Measurements from ENCODE around the gene BTRC.
"Not testable (repeated sequence)": the region's sequence is repeated elsewhere in the genome, so short reads cannot be mapped to it uniquely, and the experiment has no call there.

Gene BTRC

DNA sequence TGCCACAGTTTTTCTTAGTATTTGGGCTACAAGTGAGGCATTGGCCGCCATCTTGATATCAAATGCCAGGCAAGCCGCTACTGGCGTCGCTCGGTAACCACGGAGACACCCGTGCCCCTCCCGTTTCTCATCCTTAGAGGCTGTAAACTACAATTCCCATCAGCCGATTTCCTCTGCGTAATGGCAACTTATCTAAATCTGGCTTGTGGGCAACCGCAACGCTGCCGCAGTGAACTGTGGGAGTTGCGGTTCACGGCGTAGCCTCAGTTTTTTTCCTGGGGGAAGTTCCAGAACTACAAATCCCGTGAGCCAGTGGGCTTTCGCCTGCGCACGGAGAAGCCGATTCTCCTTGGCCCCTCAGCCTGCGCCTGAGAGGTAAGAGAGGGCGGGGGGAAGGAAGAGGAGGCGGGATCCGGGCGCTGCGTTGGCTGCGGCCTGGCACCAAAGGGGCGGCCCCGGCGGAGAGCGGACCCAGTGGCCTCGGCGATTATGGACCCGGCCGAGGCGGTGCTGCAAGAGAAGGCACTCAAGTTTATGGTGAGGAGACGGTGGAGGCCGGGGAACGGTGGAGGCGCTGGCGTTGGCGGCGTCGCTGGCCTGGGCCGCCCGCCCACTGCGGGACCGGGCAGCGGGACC, at the start of gene BTRC:
Gene BTRC (plus strand): TSS at position 474 of the 636 bp plus-strand sequence. CDS start 16 bp downstream, at position 490.
- peak; percentile 96 for DNase-seq

DNA sequence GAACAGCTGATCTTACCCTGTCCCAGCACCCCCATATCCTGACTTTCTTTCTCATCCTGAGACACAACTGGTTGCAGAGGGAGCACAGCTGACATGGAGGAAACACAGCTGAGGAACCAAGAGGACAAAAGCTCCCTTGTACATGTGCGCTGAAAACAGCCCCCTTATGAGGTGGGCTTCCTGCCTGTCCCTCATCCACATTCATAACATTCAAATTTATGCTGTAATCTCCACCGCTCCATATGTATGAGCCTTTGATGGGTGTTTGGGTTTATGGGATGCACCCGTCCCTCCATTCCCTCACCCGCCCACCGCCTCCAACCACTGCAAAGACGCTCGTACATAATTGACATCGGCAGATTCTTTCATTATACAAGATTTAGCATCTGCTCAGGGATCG, 49.6 kb upstream of the BTRC start:
- no peak for DNase-seq

DNA sequence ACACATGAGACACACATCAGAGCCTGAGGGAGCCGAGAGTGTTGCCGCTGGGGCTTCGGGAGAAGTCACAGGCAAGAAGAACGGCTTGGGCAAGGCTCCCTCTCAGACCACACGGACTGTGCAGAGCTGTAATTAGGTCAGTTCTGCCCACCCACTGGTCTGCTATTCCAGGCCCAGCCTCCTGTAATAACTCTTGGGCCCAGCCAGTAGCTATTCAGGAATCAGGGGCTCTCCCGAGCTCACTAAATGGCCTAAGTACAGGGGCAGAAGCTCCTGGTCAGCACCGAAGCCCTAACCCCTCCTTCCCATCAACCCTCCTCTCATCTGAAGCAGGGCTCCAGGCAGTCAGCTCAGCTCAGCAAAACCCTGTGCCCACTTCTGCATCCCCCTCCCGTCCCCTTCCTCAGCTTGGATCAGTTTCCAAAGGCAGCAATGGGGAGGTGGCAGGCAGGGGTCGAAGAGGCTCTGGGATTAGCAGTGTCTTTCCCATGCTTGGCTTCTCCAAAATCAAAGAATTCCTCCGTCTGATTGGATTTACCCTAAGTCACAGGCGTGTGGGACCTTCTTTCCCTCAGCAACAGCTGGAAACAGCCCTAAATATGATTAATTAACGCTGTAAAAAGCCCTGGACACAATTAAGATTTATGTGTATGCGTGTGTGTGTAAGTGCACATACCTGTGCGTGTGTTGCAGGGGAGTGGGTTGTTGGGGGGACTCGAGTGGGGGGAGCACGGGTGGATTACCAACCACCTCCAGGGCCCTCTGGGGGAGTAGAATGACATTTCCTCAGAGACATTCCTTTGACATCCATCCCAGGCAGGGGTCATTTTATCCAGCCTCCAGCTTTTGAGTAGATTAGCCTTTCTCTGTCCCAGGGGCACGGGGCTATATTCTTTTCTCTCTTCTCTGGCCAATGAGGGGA, 48.4 kb upstream of the BTRC start:
- no peak for DNase-seq

DNA sequence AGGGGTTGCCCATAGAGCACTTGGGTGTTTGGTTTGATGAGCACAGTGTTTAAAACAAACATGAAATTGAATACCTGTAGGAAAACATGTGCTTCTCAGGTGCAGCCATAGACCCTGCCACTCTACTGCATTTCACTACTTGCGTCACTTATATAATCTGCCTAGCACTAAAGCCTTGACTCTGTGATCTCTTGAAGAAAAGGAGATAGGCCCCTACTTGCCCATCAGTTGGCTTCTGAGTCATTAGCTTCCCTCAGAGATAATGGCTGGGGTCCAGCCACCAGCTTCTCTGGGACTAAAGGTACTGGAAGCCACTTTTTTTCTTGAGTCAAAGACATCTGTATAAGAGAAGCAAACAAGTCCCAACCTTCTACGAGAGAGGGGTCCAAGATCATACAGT, 45.9 kb upstream of the BTRC start:
- no peak for DNase-seq

DNA sequence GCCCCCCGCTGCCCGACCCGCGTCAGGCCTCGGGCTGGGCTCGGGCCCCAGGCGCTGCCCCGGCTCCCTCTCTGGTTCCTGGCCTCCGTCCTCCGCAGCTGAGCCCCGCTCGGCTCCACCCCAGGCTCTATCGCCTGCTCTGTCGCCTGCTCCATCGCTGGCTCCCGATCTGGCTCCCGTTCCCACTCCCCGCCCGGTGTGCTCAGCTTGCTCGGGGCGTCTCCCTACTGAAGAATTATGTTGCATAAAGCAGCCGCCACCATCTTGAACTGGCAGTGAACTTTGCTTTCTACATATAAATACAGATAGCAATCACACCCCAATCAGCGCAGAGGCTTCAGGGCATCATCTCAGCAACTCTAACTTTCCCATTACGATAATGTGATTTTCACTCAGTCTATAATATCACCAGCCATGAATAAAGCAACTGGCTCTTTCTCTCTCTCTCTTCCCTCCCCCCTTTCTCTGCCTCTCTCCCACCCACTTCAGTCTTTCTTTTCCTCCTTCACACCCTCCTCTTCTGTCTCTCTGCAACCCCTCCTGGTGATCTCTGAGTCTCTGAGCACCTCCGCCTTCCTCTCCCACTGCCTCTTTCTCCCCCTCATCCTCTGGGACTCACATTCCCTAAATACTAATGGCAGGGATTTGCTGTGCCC, 43.3 kb upstream of the BTRC start:
- no peak for DNase-seq

DNA sequence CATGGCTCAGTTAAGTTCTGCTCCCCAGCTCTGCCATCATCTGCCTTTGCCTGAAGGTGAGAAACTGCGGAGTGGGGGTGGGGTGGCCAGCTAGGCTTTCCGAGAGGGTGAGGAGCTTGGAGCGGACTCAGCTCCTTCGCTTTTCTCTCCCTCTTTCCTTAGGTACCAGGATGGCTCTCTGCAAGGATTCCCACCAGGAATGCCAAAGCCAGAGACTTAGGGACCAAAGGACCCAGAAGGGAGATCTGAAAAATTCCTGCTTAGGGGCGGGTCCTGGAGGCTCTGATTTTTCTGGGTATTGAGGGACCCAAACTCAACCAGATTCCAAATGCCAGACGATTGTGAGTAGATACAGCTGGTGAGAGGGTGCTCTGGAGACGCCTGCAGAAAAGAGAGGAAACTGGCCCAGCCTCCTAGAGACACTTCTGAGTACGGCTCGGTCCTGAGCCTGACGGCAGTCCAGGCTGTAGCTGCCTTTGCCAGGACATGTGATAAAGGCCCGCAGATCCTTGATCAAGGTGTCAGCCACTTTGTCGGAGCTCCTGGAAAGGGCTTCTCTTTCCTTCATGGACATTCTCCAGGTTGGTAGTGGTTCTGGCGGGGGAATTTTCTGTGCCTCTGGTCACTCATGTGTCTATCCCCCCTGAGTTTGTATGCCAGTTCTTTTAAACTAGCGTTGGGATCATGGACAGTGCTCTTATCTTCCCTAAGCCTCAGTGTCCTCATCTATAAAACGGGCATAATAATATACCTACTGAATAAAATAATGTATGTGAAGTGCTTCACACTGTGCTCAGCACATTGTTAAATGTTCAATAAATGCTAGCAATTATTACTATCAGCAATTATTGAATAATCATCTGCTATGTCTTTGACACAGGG, 42.5 kb upstream of the BTRC start:
- DNase-seq: no peak

DNA sequence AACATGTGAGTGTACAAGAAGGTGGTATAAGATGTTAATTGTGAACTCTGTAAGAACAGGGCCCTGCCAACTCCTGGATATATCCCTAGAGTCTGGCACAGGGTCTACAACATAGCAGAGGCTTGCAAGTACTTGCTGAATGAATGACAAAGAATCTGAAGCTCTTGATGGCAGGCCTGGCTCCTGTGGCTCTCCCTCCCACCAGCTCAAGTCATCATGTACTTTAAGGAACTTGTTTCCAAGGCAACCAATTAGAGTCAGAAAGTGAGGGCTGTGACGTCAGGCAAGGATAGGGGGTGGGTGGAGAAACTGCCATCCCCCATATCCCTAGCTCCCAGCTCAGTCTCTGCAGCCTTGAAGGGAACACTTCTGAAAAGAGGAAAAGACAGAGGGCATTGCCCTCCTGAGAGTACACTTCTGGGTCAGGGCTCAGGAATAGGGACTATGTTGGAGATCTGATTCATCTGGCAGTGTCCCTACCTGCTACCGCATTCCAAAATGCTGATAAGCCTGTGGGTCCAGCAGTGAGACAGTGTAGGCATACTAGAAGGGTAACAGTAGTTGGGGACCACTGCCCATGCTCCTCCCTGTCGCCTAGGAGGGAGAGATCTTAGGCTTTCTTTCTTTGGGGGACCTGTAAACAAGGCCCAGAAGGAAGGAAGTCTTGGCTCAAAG, 34.6 kb upstream of the BTRC start:
- no peak for DNase-seq

DNA sequence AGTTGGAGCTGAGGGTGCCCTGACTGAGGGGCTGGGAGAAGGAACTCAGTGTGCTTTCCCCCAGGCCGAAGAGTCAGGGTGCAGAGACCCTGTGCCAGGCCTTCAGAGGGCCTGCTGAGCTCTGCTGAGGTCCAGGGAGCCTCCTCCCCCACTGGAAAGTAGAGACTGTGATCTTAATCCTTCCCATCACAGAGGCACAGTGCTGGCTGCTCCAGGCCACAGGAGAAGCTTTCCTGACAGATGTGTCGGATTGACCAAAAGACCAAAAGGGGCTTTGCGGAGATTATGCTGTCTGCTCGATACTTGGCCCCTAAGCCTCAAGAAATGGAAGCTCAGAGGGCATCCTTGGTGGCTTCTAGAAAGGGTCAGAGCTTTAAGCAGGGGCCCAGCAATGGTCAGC, 32.9 kb upstream of the BTRC start:
- DNase-seq: no peak

DNA sequence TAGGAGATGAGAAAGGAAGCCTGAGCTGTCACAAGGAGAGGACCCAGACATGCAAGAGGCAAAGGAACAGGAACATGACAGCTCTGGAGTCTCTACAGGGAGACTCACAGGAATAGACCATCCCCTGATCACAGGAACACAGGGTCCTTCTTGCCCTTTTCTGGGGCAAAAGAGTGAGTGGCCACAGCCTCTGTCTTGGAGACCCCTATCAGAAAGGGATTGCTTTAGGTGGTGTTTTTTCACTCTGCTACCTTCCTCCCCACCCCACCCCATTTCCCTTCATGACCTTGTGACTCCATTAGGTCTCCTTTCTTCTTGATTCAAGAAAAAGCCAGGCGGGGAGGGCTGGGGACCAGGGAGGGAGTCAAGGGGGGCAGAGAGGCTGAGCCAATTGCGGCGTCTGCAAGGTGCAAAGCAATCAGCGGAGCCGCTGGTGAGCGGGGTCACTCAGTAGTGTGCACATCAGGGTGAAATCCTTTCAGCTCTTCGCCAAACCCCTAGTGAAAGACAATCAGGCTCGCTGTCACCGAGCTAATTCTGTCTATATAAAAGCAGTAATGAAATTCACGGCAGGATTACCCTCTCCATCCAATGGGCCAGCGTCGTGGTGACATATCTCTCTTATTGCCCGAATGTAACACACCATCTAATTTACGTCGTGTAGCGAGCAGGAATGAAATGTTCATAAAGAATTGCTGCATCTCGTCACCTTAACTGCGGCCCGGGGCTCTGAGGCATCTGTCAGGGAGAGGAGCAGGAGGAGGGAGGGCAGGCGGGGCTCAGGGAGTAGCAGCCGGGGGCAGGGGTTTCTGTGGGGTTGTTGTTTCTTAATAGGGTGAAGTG, 31.5 kb upstream of the BTRC start:
- no peak for DNase-seq

DNA sequence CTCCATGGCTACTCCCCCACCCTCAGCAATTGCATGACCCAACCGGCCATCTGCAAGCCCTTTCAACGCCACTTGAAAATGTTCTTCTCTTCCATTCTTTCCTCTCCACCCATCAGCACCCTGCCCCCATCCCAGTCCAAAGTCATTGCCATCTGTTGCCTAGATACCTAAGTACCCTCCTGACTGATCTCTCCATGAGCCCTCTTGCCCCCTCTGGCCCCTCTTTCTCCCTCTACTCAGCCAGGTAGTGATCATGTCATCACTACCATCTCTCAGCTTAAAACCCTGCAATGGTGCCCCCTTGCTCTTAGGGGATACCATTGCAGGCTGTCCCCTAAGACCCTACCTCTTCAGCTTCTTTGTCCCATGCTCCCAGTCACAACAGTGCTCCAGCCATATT, 30.5 kb upstream of the BTRC start:
- no peak for DNase-seq

DNA sequence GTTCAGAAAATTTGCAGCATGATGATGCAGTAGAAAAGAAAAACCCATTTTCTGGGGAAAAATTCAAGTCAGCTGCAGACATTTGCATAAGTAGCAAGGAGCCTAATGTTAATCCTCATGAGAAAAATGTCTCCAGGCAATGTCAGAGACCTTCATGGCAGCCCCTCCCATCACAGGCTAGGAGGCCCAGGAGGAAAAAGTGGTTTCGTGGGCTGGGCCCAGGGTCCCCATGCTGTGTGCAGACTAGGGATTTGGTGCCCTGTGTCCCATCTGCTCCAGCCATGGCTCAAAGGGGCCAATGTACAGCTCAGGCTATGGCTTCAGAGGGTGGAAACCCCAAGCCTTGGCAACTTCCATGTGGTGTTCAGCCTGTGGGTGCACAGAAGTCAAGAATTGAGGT, 26.5 kb upstream of the BTRC start:
- DNase-seq: not testable (repeated sequence)

DNA sequence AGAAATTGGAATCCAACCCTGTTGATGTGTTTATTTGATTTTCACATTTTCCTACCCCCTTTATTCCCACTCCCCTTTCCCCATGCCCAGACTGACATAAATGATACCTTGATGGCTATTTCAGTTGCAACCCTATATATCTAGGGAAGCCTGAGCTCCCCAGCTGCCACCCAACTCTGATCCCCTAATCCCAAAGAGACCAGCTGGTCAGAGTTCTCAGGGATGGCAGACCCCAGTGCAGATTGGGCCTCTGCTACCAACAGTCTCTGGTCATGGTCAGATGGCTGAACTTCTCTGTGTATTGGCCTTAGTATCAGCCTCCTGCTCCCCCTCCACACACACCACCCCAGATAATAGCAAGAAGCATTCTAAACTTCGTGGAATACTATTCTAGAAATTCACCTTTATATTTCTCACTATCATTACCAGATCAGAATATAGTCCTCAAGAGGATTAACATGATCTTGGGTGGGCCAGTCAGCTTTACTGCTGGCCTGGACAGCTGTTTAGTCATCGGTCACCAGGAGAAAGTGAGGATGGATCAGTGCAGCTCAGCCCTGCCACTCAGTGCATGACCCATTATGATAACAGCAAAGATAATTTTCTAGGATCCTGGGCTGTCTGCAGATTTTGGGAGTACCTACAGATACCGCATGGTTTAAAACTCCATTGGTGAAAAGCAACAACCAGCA, 24.5 kb upstream of the BTRC start:
- DNase-seq: no peak

DNA sequence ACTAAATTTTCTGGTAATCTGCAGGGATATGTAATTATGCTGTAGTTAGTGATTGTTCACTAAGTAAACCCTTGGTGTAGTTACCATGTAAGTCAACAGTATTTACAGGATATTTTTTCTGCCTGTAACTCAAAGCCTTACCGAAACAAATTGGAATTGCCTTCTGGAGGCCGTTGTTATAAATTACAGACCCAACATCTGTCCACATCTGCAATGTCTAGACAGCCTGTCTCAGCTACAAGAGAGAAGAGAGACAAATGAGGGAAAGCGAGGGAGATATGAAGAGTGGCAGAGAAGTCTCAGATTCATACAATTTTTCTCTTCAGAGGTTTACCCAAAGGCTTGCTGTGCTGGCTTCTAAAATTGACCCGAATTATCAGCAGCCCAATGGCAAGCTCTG, 23.7 kb upstream of the BTRC start:
- DNase-seq: no peak

DNA sequence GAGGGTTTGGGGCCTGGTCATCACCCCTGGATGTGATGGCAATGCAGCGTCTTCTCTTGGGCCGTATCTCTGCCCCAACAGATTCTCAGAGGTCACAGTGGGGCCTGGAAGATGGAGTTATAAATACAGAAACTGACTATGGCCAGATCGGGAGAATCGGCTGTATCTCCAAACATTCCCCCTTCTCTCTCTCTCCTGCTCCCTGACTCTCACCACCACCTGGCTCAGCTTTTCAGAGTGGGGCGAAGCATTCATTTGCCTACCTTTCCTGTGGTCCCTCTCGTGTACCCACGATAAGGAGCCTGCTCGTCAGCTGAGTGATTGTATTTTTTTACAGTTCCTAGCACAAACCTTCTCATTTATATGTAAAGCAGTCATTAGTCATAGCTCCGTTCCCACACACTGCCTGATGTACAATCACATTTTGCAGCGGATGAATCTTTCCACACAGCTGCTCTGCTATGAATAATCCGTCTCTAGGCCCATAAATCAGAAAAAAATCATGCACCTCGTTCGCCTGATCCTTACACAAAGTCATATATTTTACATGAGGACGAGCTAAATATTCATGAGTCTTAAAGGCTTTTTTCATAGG, 23.2 kb upstream of the BTRC start:
- no peak for DNase-seq

DNA sequence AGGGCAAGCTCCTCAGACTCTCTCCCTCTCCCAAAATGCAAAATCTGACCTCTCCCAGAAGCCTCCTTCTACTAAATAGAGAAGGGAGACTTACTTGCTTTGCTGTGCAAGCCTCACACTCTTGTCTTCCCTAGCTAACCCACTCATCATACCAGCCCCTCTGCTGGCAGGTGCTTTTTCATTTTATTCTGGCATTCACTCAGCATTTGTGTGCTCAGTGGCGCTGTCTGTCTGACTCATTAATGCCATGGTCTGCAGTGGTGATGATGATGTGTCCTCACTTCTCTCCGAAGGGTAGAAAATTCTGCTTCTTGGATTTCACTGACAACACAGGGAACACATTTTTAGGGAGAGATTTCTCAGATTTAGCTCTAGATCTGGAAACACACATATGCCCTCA, 22.0 kb upstream of the BTRC start:
- no peak for DNase-seq

DNA sequence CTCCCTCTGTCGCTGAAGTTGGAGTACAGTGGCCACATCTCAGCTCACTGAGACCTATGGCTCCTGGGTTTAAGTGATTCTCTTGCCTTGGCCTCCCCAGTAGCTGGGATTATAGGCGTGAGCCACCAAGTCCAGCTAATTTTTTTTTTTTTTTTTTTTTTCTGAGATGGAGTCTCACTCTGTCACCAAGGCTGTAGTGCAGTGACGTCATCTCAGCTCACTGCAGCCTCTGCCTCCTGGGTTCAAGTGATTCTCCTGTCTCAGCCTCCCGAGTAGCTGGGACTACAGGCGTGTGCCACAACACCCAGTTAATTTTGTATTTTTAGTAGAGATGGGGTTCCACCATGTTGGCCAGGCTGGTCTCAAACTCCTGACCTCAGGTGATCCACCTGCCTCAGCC, 19.7 kb upstream of the BTRC start:
- DNase-seq: not testable (repeated sequence)

DNA sequence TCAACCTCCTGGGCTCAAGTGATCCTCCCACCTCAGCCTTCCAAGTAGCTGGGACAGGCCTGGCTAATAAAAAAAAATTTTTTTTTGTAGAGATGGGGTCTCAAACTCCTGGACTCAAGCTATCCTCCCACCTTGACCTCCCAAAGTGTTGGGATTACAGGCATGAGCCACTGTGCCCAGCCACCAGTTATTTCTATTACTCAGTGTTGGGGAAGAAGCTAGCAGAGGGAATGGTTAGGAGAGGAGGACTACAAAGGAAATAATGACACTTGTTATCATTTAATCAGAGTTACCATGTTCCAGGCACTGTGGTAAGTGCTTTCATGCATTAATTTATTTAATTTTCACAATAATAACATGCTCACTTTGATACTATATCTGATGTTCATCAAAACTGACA, 17.6 kb upstream of the BTRC start:
- DNase-seq: no peak

DNA sequence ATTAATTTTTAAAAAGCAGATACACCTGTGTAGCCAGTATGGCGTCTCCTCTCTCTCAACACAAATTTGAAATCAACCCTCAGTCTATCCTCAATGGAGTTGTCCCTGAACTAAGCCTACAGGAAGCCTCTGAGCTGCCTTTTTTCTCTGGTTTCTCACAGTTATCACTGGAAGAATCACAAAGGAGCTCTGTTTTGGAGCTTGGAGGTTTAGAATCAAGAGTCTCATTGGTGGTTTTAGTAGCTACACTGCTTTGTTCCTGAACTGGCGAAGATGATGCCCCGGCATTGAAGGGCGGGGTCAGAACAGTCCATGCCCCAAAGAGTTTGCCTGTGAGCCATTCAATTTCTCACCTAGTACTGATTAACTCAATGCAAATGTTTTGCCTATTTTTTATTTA, 16.1 kb upstream of the BTRC start:
- DNase-seq: no peak

DNA sequence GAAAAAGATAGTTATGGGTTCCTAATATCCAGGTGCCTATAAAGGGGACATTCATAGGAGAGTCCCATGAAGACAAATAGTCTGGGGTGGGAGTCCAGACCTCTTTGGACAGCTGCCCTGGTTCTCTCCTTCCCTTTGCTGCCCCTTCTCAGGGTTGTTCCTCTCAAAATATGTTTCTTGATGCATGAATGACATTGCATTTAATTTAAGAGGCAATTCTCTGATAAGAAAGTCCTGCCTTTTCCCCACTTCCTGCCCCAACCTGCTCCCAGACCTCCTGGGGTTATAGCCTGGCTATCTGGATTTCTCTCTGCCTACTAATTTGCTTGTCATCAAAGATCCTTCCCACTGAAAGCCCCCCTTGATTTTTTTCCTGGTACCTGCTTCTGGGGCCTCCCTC, 12.5 kb upstream of the BTRC start:
- DNase-seq: no peak

DNA sequence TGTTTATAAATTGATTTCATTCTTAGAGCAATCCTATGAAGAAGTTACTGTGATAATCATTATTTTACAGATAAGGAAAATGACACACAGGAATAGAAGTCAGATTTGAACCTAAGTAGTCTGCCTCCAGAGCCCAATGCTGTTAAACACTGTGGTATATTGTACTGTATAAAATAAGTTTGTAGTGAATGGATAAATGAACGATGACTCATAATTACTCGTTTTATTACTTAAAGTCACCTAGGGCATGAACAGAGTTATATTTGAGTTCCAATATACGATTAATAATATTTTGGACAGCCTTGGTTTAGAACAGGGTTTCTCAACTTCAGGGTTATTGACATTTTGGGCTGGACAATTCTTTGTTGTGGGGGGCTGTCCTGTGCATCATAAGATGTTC, 7.8 kb upstream of the BTRC start:
- no peak for DNase-seq

Measured in NCI-H2171 treated with DMSO at 0.1 percent for 48 hours (cell line).